Stimulated activated CD8-positive, alpha-beta memory T cell treated with anti-CD3 and anti-CD28 coated beads, Interleukin-7, amount 100 ng/mL, for 1 hour (primary cell): Measurements from ENCODE around the gene SMIM11.
"Not testable (repeated sequence)": the region's sequence is repeated elsewhere in the genome, so short reads cannot be mapped to it uniquely, and the experiment has no call there.

Experiments
- DNase-seq, 2 donors: peaks; one replicate each; pipeline ENCODE4 v3.0.0-alpha.2; 2020; ENCODE audit warnings: low read depth in 2 of 2

Gene SMIM11

DNA sequence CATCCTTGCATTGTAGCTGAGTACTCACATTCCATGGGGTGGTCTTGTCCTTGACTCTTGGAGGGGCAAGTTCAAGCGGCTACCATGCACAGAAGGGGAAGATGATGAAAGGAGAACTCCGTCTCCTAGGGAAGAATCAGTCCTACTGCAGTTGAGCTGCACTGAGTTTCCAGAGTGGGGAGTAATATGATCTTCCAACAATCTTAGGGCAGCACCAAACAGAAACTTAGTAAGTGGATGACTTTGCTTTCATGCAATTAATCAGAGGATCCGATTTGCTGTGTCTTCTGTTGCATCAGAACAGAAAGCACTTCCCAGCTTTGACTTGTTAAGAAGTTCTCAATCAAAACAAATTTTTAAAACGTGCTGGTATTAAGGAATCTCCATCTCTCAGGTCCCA is 48.5 kb downstream of the SMIM11 start, which contains the start of gene SMIM34:
Gene SMIM34, minus strand, starts transcription at position 147 of the 400 bp plus-strand sequence. Its CDS starts 112 bp downstream, at position 35.
- DNase-seq, result not testable (repeated sequence)

DNA sequence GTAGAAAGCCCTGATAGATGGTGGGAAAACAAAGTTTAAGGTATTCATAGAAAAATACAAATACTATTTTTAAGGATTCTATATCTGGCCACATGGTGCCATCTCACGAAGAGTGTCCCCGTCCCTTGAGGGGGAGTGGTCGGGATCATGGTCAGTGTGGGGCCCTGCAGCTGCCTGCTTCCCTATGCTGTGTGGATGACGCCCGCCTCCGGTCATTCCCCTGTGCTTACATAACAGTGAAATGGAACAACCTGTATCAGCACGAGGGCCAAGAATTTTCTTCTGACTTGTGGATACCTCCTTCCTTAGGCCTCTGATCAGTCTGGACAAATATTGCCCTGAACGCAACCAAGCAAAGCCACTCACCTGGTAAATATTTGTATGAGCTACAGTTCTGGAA is 52.0 kb downstream of the SMIM11 start:
- DNase-seq, result not testable (repeated sequence)

DNA sequence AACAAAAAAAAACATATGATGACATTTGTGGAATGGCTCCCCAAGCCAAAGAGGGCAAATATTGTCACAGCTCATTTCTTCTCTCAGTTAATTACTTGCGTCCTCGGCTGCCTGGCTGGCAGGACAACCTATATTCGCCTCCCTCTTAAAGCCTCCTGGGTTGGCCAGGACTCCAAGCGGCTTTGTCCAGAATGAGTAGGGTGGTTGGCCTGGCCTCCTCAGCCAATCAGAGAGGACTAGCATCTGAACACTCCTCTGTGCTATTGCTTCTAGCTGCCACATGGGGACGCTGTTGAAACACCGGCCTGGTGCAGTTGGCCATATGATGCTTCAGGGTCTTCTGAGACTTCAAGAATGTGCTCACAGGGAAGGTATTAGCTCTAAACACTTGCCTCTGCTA is 53.1 kb downstream of the SMIM11 start:
- DNase-seq, result not testable (repeated sequence)

DNA sequence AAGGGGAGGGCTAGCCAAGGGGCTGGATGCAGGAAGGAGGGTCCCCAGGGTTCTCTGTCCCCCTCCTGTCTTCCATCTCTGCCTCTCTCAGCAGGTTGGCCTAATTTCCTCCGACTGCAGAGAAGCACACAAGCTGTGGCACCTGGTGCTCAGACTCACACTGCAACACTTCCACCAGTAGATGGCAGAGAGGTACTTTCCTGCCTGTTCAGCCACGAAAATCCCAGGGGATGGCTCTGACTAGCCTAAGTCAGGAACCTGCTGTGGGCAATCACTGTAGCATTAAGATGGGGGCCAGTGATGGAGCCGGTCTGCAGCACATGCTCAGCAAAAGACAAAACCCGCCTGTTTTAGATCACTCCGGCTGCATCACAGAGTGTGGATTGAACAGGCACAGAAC is 54.4 kb downstream of the SMIM11 start:
- DNase-seq, result not testable (repeated sequence)
